ENCODE data around the gene ADAMTSL1.

- no peak for TF ChIP-seq CTCF (conservative IDR thresholded peaks at IDR 0.05; ENCODE audit: low read length)
- TF ChIP-seq EZH2phosphoT487 (IDR thresholded peaks at IDR 0.05; ENCODE audit: borderline replicate concordance) = no peak
Observed at GRCh38 chr9:18796696-18797270, 322.8 kb downstream of the ADAMTSL1 start.
